ENCODE data around the gene SECISBP2.

DNA sequence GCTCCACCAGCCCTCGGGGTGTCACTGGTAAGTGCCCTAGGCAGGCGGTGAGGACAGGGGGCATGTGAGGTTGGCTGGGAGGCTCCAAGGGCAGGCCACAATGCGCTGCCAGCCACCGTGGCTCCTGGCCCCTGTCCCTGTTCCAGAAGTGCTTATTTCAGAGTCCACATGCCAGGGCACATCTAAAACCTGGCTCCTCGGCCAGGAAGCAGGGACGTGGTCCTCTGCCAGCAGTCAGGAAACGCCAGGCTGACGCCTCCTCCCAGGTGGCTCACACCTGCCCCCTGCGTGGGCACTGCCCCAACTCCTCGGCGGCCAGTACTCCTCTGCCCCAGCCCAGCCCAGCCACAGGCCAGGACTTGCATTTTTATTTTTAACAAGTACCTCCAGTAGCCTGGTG, 68.5 kb downstream of the SECISBP2 start:
- TF ChIP-seq, protein P1, sequence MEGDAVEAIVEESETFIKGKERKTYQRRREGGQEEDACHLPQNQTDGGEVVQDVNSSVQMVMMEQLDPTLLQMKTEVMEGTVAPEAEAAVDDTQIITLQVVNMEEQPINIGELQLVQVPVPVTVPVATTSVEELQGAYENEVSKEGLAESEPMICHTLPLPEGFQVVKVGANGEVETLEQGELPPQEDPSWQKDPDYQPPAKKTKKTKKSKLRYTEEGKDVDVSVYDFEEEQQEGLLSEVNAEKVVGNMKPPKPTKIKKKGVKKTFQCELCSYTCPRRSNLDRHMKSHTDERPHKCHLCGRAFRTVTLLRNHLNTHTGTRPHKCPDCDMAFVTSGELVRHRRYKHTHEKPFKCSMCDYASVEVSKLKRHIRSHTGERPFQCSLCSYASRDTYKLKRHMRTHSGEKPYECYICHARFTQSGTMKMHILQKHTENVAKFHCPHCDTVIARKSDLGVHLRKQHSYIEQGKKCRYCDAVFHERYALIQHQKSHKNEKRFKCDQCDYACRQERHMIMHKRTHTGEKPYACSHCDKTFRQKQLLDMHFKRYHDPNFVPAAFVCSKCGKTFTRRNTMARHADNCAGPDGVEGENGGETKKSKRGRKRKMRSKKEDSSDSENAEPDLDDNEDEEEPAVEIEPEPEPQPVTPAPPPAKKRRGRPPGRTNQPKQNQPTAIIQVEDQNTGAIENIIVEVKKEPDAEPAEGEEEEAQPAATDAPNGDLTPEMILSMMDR (IDR thresholded peaks at IDR 0.05; ENCODE audit: low read depth, low read length, missing input control), result no peak
- TF ChIP-seq RAD21 (IDR thresholded peaks at IDR 0.05) (peak; percentile 25 to 51), EGR1 (IDR thresholded peaks at IDR 0.05; ENCODE audit: low read depth in 2 of 2) (peak in 1 of 2 donors; percentile 86), GABPA (IDR thresholded peaks at IDR 0.05 in 1 of 2, conservative IDR thresholded peaks at IDR 0.05 in 1 of 2) (peak in 1 of 2 donors; percentile 38), YY1 (IDR thresholded peaks at IDR 0.05) (no peak), TAF1 (conservative IDR thresholded peaks at IDR 0.05) (no peak), HNF4G (IDR thresholded peaks at IDR 0.05) (peak; percentile 66), JUND (IDR thresholded peaks at IDR 0.05) (peak; percentile 24 to 53)
- TF ChIP-seq, protein P2, sequence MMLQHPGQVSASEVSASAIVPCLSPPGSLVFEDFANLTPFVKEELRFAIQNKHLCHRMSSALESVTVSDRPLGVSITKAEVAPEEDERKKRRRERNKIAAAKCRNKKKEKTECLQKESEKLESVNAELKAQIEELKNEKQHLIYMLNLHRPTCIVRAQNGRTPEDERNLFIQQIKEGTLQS (IDR thresholded peaks at IDR 0.05), result no peak
- TF ChIP-seq, protein P3, sequence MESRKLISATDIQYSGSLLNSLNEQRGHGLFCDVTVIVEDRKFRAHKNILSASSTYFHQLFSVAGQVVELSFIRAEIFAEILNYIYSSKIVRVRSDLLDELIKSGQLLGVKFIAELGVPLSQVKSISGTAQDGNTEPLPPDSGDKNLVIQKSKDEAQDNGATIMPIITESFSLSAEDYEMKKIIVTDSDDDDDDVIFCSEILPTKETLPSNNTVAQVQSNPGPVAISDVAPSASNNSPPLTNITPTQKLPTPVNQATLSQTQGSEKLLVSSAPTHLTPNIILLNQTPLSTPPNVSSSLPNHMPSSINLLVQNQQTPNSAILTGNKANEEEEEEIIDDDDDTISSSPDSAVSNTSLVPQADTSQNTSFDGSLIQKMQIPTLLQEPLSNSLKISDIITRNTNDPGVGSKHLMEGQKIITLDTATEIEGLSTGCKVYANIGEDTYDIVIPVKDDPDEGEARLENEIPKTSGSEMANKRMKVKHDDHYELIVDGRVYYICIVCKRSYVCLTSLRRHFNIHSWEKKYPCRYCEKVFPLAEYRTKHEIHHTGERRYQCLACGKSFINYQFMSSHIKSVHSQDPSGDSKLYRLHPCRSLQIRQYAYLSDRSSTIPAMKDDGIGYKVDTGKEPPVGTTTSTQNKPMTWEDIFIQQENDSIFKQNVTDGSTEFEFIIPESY (IDR thresholded peaks at IDR 0.05), result no peak
- TF ChIP-seq, protein P4, sequence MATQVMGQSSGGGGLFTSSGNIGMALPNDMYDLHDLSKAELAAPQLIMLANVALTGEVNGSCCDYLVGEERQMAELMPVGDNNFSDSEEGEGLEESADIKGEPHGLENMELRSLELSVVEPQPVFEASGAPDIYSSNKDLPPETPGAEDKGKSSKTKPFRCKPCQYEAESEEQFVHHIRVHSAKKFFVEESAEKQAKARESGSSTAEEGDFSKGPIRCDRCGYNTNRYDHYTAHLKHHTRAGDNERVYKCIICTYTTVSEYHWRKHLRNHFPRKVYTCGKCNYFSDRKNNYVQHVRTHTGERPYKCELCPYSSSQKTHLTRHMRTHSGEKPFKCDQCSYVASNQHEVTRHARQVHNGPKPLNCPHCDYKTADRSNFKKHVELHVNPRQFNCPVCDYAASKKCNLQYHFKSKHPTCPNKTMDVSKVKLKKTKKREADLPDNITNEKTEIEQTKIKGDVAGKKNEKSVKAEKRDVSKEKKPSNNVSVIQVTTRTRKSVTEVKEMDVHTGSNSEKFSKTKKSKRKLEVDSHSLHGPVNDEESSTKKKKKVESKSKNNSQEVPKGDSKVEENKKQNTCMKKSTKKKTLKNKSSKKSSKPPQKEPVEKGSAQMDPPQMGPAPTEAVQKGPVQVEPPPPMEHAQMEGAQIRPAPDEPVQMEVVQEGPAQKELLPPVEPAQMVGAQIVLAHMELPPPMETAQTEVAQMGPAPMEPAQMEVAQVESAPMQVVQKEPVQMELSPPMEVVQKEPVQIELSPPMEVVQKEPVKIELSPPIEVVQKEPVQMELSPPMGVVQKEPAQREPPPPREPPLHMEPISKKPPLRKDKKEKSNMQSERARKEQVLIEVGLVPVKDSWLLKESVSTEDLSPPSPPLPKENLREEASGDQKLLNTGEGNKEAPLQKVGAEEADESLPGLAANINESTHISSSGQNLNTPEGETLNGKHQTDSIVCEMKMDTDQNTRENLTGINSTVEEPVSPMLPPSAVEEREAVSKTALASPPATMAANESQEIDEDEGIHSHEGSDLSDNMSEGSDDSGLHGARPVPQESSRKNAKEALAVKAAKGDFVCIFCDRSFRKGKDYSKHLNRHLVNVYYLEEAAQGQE (IDR thresholded peaks at IDR 0.05), result peak; percentile 23
- TF ChIP-seq, protein P5, sequence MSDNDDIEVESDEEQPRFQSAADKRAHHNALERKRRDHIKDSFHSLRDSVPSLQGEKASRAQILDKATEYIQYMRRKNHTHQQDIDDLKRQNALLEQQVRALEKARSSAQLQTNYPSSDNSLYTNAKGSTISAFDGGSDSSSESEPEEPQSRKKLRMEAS (IDR thresholded peaks at IDR 0.05), result peak; percentile 95

All from liver (tissue), 3 donors.